ENCODE measurements around the gene GSTK1. TPM values are rescaled to one million over a fixed set of nuclear protein-coding genes. Genes with fewer than 3 reads are reported as not detected.

The GSTK1 gene
- polyA plus RNA-seq, 1 donor (not counting 4 experiments of a cell fraction or from before 2014, with no cell fraction given): 133 TPM

DNA sequence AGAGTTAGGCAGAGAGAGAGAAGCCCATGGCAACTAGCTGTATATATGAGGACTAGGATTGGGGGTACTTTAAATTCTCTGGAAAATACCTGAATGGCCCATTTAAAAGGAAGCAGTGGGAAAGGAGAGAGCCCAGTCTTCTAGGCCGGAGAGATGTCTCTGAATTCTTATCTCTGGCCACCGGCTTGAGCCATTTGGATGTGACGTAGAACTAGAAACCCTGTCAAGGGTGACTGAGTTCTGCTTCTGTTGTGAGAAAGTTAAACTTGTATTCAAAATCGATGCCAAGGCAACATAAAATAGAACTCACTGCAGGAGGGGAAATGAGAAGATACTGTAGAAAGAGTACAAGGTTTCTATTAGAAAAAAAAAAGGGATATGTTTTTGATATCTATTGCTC, 6.3 kb upstream of the GSTK1 start:
- Histone ChIP-seq H3K4me1 (ENCODE audit: control insufficient read depth, extremely low read depth, insufficient read depth, low read length) (peaks cover 5% of the 10 kb centered on the region), H3K27ac (ENCODE audit: control insufficient read depth, insufficient read depth, low read length) (no peak overlapping the region), H3K9ac (ENCODE audit: control insufficient read depth, extremely low read depth, insufficient read depth, low read length) (no peak overlapping the region), H3K9me1 (ENCODE audit: control insufficient read depth, extremely low read depth, insufficient read depth, low read length) (no peaks in the 10 kb centered on the region), H3K79me2 (ENCODE audit: control insufficient read depth, insufficient read depth, low read length) (no peaks in the 10 kb centered on the region), H3K4me2 (ENCODE audit: control insufficient read depth, extremely low read depth, insufficient read depth, low read depth, low read length) (no peak overlapping the region), H3K27me3 (ENCODE audit: control insufficient read depth, extremely low read depth, insufficient read depth, low read length) (no peaks in the 10 kb centered on the region), H3K9me3 (ENCODE audit: control insufficient read depth, low read depth, low read length) (no peaks in the 10 kb centered on the region), H3K36me3 (ENCODE audit: control insufficient read depth in 2 of 2, extremely low read depth in 1 of 2, insufficient read depth in 2 of 2, low read length in 2 of 2) (no peaks in the 10 kb centered on the region), H2AFZ (ENCODE audit: control insufficient read depth, low read length) (no peak overlapping the region), H4K20me1 (ENCODE audit: control insufficient read depth, extremely low read depth, insufficient read depth, low read length) (no peaks in the 10 kb centered on the region), H3K4me3 (ENCODE audit: control insufficient read depth in 2 of 3, extremely low read depth in 1 of 3, insufficient read depth in 2 of 3, low read depth in 1 of 3, low read length in 3 of 3) (no peak overlapping the region)
- dilution Hi-C loops (cut with MboI; ENCODE audit: extremely low pct_ligation_motif_present, low sequenced_read_pairs): no loop called here
- FAIRE-seq (no peak), DNase-seq (ENCODE audit: low read depth, low spot score) (no peak)
- TF ChIP-seq, protein P1, sequence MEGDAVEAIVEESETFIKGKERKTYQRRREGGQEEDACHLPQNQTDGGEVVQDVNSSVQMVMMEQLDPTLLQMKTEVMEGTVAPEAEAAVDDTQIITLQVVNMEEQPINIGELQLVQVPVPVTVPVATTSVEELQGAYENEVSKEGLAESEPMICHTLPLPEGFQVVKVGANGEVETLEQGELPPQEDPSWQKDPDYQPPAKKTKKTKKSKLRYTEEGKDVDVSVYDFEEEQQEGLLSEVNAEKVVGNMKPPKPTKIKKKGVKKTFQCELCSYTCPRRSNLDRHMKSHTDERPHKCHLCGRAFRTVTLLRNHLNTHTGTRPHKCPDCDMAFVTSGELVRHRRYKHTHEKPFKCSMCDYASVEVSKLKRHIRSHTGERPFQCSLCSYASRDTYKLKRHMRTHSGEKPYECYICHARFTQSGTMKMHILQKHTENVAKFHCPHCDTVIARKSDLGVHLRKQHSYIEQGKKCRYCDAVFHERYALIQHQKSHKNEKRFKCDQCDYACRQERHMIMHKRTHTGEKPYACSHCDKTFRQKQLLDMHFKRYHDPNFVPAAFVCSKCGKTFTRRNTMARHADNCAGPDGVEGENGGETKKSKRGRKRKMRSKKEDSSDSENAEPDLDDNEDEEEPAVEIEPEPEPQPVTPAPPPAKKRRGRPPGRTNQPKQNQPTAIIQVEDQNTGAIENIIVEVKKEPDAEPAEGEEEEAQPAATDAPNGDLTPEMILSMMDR (optimal IDR thresholded peaks at IDR 0.05 in 1 of 3, IDR thresholded peaks at IDR 0.05 in 1 of 3, conservative IDR thresholded peaks at IDR 0.05 in 1 of 3; ENCODE audit: extremely low read depth in 1 of 3, insufficient read depth in 2 of 3, low read length in 3 of 3): no peak
- no peak for TF ChIP-seq EZH2 (IDR thresholded peaks at IDR 0.05; ENCODE audit: low read length)

DNA sequence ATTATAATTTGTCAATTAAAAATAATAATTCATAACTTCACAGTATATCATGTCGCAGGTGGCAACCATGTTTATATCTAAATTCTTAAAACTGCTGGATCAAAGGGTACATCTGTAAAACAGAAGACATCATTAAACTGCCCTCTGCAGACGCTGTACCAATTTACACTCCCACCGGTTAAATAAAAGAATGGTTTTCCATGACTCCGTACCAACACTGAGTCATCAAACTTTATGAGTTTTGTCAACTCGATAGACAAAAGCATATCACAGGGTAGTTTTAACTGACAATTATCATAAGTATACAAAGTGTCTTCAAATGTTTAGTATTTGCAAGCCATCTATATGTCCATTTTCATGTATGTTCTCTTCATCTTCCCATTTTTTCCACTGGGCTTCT, 5.7 kb upstream of the GSTK1 start:
- Histone ChIP-seq H3K4me1 (ENCODE audit: control insufficient read depth, extremely low read depth, insufficient read depth, low read length) (peaks cover 5% of the 10 kb centered on the region), H2AFZ (ENCODE audit: control insufficient read depth, low read length) (no peak overlapping the region), H3K27ac (ENCODE audit: control insufficient read depth, insufficient read depth, low read length) (no peak overlapping the region), H3K9me3 (ENCODE audit: control insufficient read depth, low read depth, low read length) (no peaks in the 10 kb centered on the region), H3K9me1 (ENCODE audit: control insufficient read depth, extremely low read depth, insufficient read depth, low read length) (no peaks in the 10 kb centered on the region), H3K4me3 (ENCODE audit: control insufficient read depth in 2 of 3, extremely low read depth in 1 of 3, insufficient read depth in 2 of 3, low read depth in 1 of 3, low read length in 3 of 3) (no peak overlapping the region), H3K9ac (ENCODE audit: control insufficient read depth, extremely low read depth, insufficient read depth, low read length) (no peak overlapping the region), H4K20me1 (ENCODE audit: control insufficient read depth, extremely low read depth, insufficient read depth, low read length) (no peaks in the 10 kb centered on the region), H3K36me3 (ENCODE audit: control insufficient read depth in 2 of 2, extremely low read depth in 1 of 2, insufficient read depth in 2 of 2, low read length in 2 of 2) (no peaks in the 10 kb centered on the region), H3K4me2 (ENCODE audit: control insufficient read depth, extremely low read depth, insufficient read depth, low read depth, low read length) (no peak overlapping the region), H3K79me2 (ENCODE audit: control insufficient read depth, insufficient read depth, low read length) (no peaks in the 10 kb centered on the region), H3K27me3 (ENCODE audit: control insufficient read depth, extremely low read depth, insufficient read depth, low read length) (no peaks in the 10 kb centered on the region)
- DNase-seq (ENCODE audit: low read depth, low spot score): no peak
- TF ChIP-seq, protein P1 (optimal IDR thresholded peaks at IDR 0.05 in 1 of 3, IDR thresholded peaks at IDR 0.05 in 1 of 3, conservative IDR thresholded peaks at IDR 0.05 in 1 of 3; ENCODE audit: extremely low read depth in 1 of 3, insufficient read depth in 2 of 3, low read length in 3 of 3): no peak
- TF ChIP-seq EZH2 (IDR thresholded peaks at IDR 0.05; ENCODE audit: low read length): no peak
- no peak for FAIRE-seq
- dilution Hi-C loops (cut with MboI; ENCODE audit: extremely low pct_ligation_motif_present, low sequenced_read_pairs): no loop called here
